B cell (primary cell): ENCODE measurements around the gene RAD50. TPM values are rescaled to one million over a fixed set of nuclear protein-coding genes. Genes with fewer than 3 reads are reported as not detected.

Source experiments
- ATAC-seq: fragments of 200-7000 bp; cut with Tn5 transposase; one replicate; pipeline ENCODE4 v1.10.0; 2021; ENCODE audit warnings: low read depth, mild to moderate bottlenecking, moderate number of reproducible peaks, moderate library complexity
- CTCF ChIA-PET: fragments of 350-600 bp; sonication (Branson Sonifier 250); formaldehyde crosslinking; loops from one replicate; lab custom pipeline; 2021; ENCODE audit warnings: antibody characterized with exemption, inconsistent platforms; lab: Charles Lee
- POLR2A ChIA-PET: fragments of 350-600 bp; sonication (Branson Sonifier 250); formaldehyde crosslinking; loops from one replicate; lab custom pipeline; 2021; ENCODE audit warnings: antibody characterized with exemption; lab: Charles Lee
- DNase-seq: peaks from one replicate; pipeline ENCODE4 v3.0.0; 2013
- H2AFZ ChIP-seq: 2 replicates; pipeline ENCODE4 v1.6.1; 2012; ENCODE audit warnings: mild to moderate bottlenecking, low read depth, low read length; ENCODE audit not compliant: insufficient read depth, poor library complexity, severe bottlenecking
- H3K27ac ChIP-seq, 2 donors: 1 replicate in 1 of 2; 2 replicates in 1 of 2; pipeline ENCODE4 v1.5.1; 2012 to 2013; ENCODE audit warnings: low read length in 2 of 2, mild to moderate bottlenecking in 2 of 2, moderate library complexity in 1 of 2
- H3K27me3 ChIP-seq, 4 experiments: fragments of 200-600 bp in 1 of 4; sonication (generic) in 1 of 4; replicated peaks in 1 of 4; 1 replicate in 2 of 4; 2 replicates in 2 of 4; pipeline versions ENCODE4 v1.6.1 to v1.7.0; 2013 to 2016; ENCODE audit warnings: low read length in 3 of 4, mild to moderate bottlenecking in 2 of 4, mixed read lengths in 1 of 4, moderate library complexity in 1 of 4; ENCODE audit not compliant: insufficient read depth in 4 of 4, control insufficient read depth in 3 of 4; ENCODE audit errors: control extremely low read depth in 1 of 4
- H3K36me3 ChIP-seq, 2 experiments: replicated peaks in 1 of 2; 1 replicate in 1 of 2; 2 replicates in 1 of 2; pipeline versions ENCODE4 v1.6.1 to v1.7.1; 2013; ENCODE audit warnings: low read length in 1 of 2; ENCODE audit not compliant: insufficient read depth in 2 of 2, control insufficient read depth in 1 of 2; ENCODE audit errors: control extremely low read depth in 1 of 2, extremely low read depth in 1 of 2
- H3K4me1 ChIP-seq, 2 donors: fragments of 200-600 bp in 1 of 2; sonication (generic) in 1 of 2; 1 replicate in 1 of 2; 2 replicates in 1 of 2; pipeline versions ENCODE4 v1.5.1 to v1.6.1; 2013 to 2017; ENCODE audit warnings: low read length in 2 of 2; ENCODE audit not compliant: control insufficient read depth in 2 of 2, insufficient read depth in 2 of 2
- H3K4me2 ChIP-seq: replicated peaks from 2 replicates; pipeline ENCODE3; 2012; ENCODE audit warnings: mild to moderate bottlenecking, low read depth, low read length; ENCODE audit not compliant: poor library complexity, severe bottlenecking
- H3K4me3 ChIP-seq, 5 experiments: fragments of 200-600 bp in 1 of 5; sonication (generic) in 1 of 5; 1 replicate in 3 of 5; 2 replicates in 2 of 5; pipeline versions ENCODE4 v1.5.1 to v1.7.0; 2011 to 2016; ENCODE audit warnings: low read length in 4 of 5, mild to moderate bottlenecking in 4 of 5, low read depth in 2 of 5, control low read depth in 1 of 5, moderate library complexity in 1 of 5; ENCODE audit not compliant: insufficient read depth in 1 of 5; ENCODE audit errors: control extremely low read depth in 1 of 5, extremely low read depth in 1 of 5
- H3K79me2 ChIP-seq: fragments of 200-600 bp; sonication (generic); one replicate; pipeline ENCODE4 v1.6.0; 2016; ENCODE audit warnings: low read length; ENCODE audit not compliant: control insufficient read depth, insufficient read depth
- H3K9ac ChIP-seq: fragments of 200-600 bp; sonication (generic); 2 replicates; pipeline ENCODE4 v1.6.1; 2017; ENCODE audit warnings: mild to moderate bottlenecking, low read length, moderate library complexity
- H3K9me3 ChIP-seq, 3 donors: one replicate each; pipeline versions ENCODE4 v1.6.1 to v1.7.1; 2013; ENCODE audit warnings: low read length in 2 of 3; ENCODE audit not compliant: control insufficient read depth in 2 of 3, insufficient read depth in 1 of 3; ENCODE audit errors: control extremely low read depth in 1 of 3
- H4K20me1 ChIP-seq: 2 replicates; pipeline ENCODE4 v1.6.0; 2012; ENCODE audit warnings: mild to moderate bottlenecking, low read length; ENCODE audit not compliant: insufficient read depth, control insufficient read depth, poor library complexity, severe bottlenecking
- H3K27ac Mint-ChIP-seq: one replicate; pipeline ENCODE4 v1.8.0; 2021; ENCODE audit warnings: mixed read lengths
- H3K27me3 Mint-ChIP-seq: one replicate; pipeline ENCODE4 v1.8.0; 2021; ENCODE audit warnings: mixed read lengths
- H3K4me1 Mint-ChIP-seq: one replicate; pipeline ENCODE4 v1.8.0; 2021; ENCODE audit warnings: mixed read lengths
- H3K4me3 Mint-ChIP-seq: one replicate; pipeline ENCODE4 v1.8.0; 2021; ENCODE audit warnings: mixed read lengths
- H3K9me3 Mint-ChIP-seq: one replicate; pipeline ENCODE4 v1.8.0; 2022; ENCODE audit warnings: mixed read lengths; ENCODE audit not compliant: insufficient read depth
- EZH2 ChIP-seq: IDR thresholded peaks from 2 replicates; pipeline ENCODE4 v1.6.1; 2012; ENCODE audit warnings: borderline replicate concordance, low read depth, mild to moderate bottlenecking, moderate library complexity, low read length; ENCODE audit not compliant: insufficient read depth, poor library complexity, severe bottlenecking
- WGBS: methylation state at CpG from one replicate; pipeline ENCODE4 v1.1.5; 2013; ENCODE audit warnings: missing lambda C conversion rate; ENCODE audit not compliant: insufficient coverage; 5-methylcytosine and 5-hydroxymethylcytosine counted together
- intact Hi-C: fragments of 100-400 bp; cut with micrococcal nuclease; formaldehyde crosslinking; loops from one replicate; pipeline ENCODE4 v1.10.0; 2022
- polyA plus RNA-seq: library from polyadenylated mRNA; depleted of rRNA; stranded (reverse); fragments of >200 nt; gene quantifications from 2 replicates; pipeline ENCODE4 v1.2.3, GENCODE V29; 2012
- total RNA-seq, 2 donors: library from RNA; stranded (reverse); fragments of 120-200 nt in 1 of 2; gene quantifications; 1 replicate in 1 of 2; 2 replicates in 1 of 2; pipeline versions ENCODE4 v1.2.3 to v1.2.4, GENCODE V29; 2013 to 2022
- TF ChIP-seq, protein P1 (sequence below): fragments of 200-600 bp; IDR thresholded peaks from one replicate; pipeline ENCODE4 v1.8.0; 2022; ENCODE audit warnings: antibody characterized with exemption, mild to moderate bottlenecking

RAD50 gene
- total and polyA plus RNA-seq, 2 donors (not counting 1 experiment from before 2014, with no cell fraction given), result 11.2 to 32.7 TPM

DNA sequence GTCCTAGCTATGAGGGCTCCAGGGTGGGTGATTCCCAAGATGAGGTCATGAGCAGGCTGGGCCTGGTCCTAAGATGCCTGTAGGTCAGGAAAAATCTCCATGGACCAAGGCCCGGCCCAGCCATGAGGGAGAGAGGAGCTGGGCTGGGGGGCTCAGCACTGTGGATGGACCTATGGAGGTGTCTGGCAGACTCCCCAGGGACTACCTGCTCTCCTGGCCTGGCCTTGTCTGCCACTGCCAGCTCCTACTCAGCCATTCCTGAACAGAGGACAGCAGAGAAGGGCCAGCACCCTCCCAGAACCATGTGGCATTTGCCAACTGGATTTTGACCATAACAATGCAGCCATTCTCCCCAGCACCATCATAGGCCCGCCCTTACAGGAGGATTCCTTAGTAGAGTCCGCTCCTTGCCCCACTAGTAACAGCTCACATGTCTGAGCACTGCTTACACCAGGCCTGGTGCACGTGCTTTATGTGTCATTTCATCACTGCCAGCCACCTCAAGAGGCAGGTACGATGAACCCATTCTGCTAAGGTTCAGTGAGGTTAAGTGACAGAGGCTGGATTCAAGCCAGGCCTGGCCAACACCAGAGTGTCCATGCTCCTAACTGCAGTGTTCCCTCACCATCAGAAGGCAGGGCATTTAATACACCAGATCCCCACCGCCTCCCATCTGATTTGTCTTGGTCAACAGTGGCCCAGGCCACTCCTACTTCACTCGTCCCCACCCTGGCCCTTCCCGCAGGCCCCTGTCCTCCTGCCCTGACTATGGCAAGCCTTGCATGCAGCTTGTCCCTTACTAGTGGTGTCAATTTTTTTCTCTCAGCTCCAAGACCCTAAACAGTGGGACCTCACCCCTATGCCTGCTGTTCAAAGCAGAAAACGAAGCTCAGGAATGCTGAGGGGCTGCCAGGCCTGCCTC is 101.9 kb downstream of the RAD50 start:
- no peak overlapping the region for H3K4me2 ChIP-seq
- POLR2A ChIA-PET, result no interaction called here
- H3K27ac Mint-ChIP-seq, result no peak overlapping the region

More for the DNA sequence above, 101.9 kb downstream of the RAD50 start:
- Mint-ChIP-seq H3K4me3 (no peak overlapping the region), H3K4me1 (peaks cover 31% of the 10 kb centered on the region), H3K9me3 (no peaks in the 10 kb centered on the region), H3K27me3 (peaks cover 30% of the 10 kb centered on the region)
- 94% methylated on average over 9 of the region's 9 CpGs for WGBS
- no peaks in the 10 kb centered on the region for H3K36me3 ChIP-seq
- H3K27ac ChIP-seq, result no peak overlapping the region
- peaks cover 0 to 37% (median 14%) of the 10 kb centered on the region in 4 experiments for H3K27me3 ChIP-seq
- ATAC-seq (no peak), DNase-seq (no peak)
- CTCF ChIA-PET, result no interaction called here
- no peak overlapping the region for H3K4me3 ChIP-seq
- H3K9me3 ChIP-seq, result peaks cover 0 to 8% (median 0%) of the 10 kb centered on the region in 3 donors
- no peaks in the 10 kb centered on the region for H3K79me2 ChIP-seq
- intact Hi-C loops, result no loop called here
- H3K4me1 ChIP-seq, result peaks cover 15 to 27% of the 10 kb centered on the region in 2 donors
- no peak overlapping the region for H2AFZ ChIP-seq
- no peak for TF ChIP-seq EZH2
- TF ChIP-seq, protein P1, sequence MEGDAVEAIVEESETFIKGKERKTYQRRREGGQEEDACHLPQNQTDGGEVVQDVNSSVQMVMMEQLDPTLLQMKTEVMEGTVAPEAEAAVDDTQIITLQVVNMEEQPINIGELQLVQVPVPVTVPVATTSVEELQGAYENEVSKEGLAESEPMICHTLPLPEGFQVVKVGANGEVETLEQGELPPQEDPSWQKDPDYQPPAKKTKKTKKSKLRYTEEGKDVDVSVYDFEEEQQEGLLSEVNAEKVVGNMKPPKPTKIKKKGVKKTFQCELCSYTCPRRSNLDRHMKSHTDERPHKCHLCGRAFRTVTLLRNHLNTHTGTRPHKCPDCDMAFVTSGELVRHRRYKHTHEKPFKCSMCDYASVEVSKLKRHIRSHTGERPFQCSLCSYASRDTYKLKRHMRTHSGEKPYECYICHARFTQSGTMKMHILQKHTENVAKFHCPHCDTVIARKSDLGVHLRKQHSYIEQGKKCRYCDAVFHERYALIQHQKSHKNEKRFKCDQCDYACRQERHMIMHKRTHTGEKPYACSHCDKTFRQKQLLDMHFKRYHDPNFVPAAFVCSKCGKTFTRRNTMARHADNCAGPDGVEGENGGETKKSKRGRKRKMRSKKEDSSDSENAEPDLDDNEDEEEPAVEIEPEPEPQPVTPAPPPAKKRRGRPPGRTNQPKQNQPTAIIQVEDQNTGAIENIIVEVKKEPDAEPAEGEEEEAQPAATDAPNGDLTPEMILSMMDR, result no peak
- H4K20me1 ChIP-seq, result no peaks in the 10 kb centered on the region
- H3K9ac ChIP-seq, result no peak overlapping the region
